Kidney capillary endothelial cell (primary cell): ENCODE results near the gene LIMD2.
"Not testable (repeated sequence)": the region's sequence is repeated elsewhere in the genome, so short reads cannot be mapped to it uniquely, and the experiment has no call there.

Experiments
- DNase-seq: peaks from one replicate; pipeline ENCODE4 v3.0.0-alpha.2; 2018; ENCODE audit warnings: low spot score

LIMD2 gene

GRCh38 chr17:63699638-63700527 lies at the start of gene LIMD2:
TSS of gene LIMD2 (minus strand) at chr17:63700125. CDS start at chr17:63699298, 827 bp downstream.
- peak; percentile 49 for DNase-seq

GRCh38 chr17:63741408-63742173 lies 41.7 kb upstream of the LIMD2 start, which contains the start of gene STRADA:
TSS of gene STRADA (minus strand) at chr17:63741799. CDS start at chr17:63728369, 13,430 bp downstream.
- peak; percentile 95 for DNase-seq

- DNase-seq = peak; percentile 16
These were observed 41.1 kb upstream of the LIMD2 start for GRCh38 chr17:63741143-63741407.

GRCh38 chr17:63740464-63741142 lies 40.7 kb upstream of the LIMD2 start:
- no peak for DNase-seq

GRCh38 chr17:63735691-63736090 lies 35.8 kb upstream of the LIMD2 start:
- DNase-seq = no peak

GRCh38 chr17:63722403-63722802 lies 22.5 kb upstream of the LIMD2 start:
- no peak for DNase-seq

GRCh38 chr17:63720194-63720593 lies 20.3 kb upstream of the LIMD2 start:
- DNase-seq = not testable (repeated sequence)

- DNase-seq = no peak
These were observed 19.1 kb upstream of the LIMD2 start for GRCh38 chr17:63718988-63719387.

GRCh38 chr17:63716426-63716825 lies 16.5 kb upstream of the LIMD2 start:
- DNase-seq = no peak

- no peak for DNase-seq
These were observed 14.8 kb upstream of the LIMD2 start for GRCh38 chr17:63714550-63715277.

- DNase-seq = no peak
These were observed 9.2 kb upstream of the LIMD2 start for GRCh38 chr17:63709110-63709509.

- no peak for DNase-seq
These were observed 7.2 kb upstream of the LIMD2 start for GRCh38 chr17:63707151-63707550.

GRCh38 chr17:63706336-63707082 lies 6.6 kb upstream of the LIMD2 start:
- no peak for DNase-seq

GRCh38 chr17:63705657-63706056 lies 5.7 kb upstream of the LIMD2 start:
- DNase-seq = no peak

GRCh38 chr17:63704836-63705235 lies 4.9 kb upstream of the LIMD2 start:
- DNase-seq = no peak

- DNase-seq = no peak
These were observed 4.3 kb upstream of the LIMD2 start for GRCh38 chr17:63704259-63704576.

- no peak for DNase-seq
These were observed 3.8 kb upstream of the LIMD2 start for GRCh38 chr17:63703556-63704258.

- DNase-seq = no peak
These were observed 3.1 kb upstream of the LIMD2 start for GRCh38 chr17:63703029-63703428.

- no peak for DNase-seq
These were observed 2.7 kb upstream of the LIMD2 start for GRCh38 chr17:63702721-63703015.

- no peak for DNase-seq
These were observed 2.2 kb upstream of the LIMD2 start for GRCh38 chr17:63701868-63702720.
